GM12873 (cell line): ENCODE results near the gene SATL1.

Source experiments
- CTCF ChIP-seq: IDR thresholded peaks from 2 replicates; pipeline ENCODE4 v1.5.1; 2012; ENCODE audit warnings: low read depth, mild to moderate bottlenecking, moderate library complexity, low read length, control low read depth; ENCODE audit not compliant: insufficient read depth; ENCODE audit errors: missing control alignments

The SATL1 gene

GRCh38 chrX:85109235-85109634, 134.3 kb downstream of the SATL1 start:
- peak; percentile 75 for TF ChIP-seq CTCF

DNA sequence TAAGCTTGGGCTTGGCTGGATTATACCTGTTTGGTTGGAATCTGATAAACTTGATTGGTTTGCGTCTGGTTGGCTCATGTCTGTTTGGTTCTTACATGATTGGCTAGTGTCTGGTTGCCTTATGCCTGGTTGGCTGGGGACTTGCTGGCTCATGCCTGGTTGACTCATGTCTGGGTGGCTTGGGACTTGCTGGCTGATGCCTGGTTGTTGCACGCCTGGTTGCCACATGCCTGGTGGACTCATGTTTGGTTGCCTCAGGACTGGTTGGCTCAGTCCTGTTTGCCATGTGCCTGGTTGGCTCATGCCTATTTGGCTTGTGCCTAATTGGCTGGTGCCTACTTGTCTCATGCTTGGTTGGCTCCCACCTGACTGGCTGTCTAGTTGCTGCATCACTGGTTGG, 135.4 kb downstream of the SATL1 start:
- no peak for TF ChIP-seq CTCF

DNA sequence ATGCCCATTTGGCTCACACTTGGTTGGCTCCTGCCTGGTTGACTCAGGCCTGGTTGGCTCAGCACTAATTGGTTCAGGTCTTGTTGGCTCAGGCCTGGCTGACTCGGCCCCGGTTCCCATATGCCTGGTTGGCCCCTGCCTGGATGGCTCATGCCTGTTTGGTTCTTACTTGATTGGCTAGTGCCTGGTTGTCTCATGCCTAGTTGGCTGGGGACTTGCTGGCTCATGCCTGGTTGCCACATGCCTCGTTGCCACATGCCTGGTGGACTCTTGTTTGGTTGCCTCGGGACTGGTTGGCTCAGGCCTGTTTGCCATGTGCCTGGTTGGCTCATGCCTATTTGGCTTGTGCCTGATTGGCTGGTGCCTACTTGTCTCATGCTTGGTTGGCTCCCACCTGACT, 136.2 kb downstream of the SATL1 start:
- TF ChIP-seq CTCF, result no peak

- no peak for TF ChIP-seq CTCF
Measured at GRCh38 chrX:85089321-85089840, 154.2 kb downstream of the SATL1 start.

GRCh38 chrX:85084770-85085393, 158.7 kb downstream of the SATL1 start:
- TF ChIP-seq CTCF, result peak; percentile 81

DNA sequence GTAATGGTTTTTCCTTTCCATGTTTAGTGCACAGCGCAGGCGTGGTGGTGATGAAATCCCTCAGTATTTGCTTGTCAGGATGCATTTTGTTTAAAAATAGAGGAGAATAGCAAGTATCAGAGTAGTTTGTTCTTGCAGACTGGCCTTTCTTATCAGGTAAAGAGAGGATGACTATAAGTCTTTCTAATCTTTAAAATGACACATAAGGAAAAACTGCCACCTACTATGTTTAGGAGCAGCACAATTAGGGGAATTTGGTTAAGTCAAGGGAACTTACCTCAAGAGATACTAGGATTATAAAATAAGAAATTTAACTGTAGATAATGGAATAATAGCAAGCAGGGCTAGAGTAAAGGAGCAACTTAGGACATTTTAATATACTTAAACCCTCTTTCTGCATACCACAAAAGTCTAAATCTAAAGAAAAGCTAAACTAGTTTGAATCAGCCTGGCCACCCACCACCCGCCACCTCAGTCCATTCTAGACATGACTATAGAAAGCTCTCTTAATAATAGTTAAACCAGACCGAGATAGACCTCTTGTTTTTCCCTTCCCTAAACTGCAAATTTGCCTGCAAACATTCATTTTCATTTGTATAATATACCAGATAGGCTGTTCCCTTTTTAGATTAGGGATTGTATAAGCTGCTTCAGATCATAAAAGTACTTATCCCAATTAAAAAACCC, 177.9 kb downstream of the SATL1 start:
- no peak for TF ChIP-seq CTCF

- TF ChIP-seq CTCF, result no peak
Measured at GRCh38 chrX:85052636-85053343, 190.8 kb downstream of the SATL1 start.
